Naive thymus-derived CD8-positive, alpha-beta T cell (primary cell): ENCODE results near the gene GALNT18. TPM values are rescaled to one million over a fixed set of nuclear protein-coding genes. Genes with fewer than 3 reads are reported as not detected.
A peak's percentile ranks its signal among the peaks of the same experiment; 100 is the strongest.

Source experiments
- ATAC-seq, 2 donors: fragments of 150-1000 bp; cut with Tn5 transposase in 1 of 2; sonication (Bioruptor Pico), chemical (Tn5 transposase) in 1 of 2; 1 replicate in 1 of 2; 2 replicates in 1 of 2; pipeline ENCODE4 v1.10.0; 2021; ENCODE audit warnings: mild to moderate bottlenecking in 2 of 2, moderate library complexity in 2 of 2
- POLR2A ChIA-PET: fragments of 350-600 bp; sonication (Branson Sonifier 250); formaldehyde crosslinking; loops from one replicate; lab custom pipeline; 2021; ENCODE audit warnings: antibody characterized with exemption; lab: Charles Lee
- DNase-seq, 10 donors: peaks; one replicate each; pipeline versions ENCODE4 v3.0.0 to v3.0.0-alpha.2; 2020 to 2022
- H3K27ac Mint-ChIP-seq, 10 donors: one replicate each; pipeline ENCODE4 v1.8.0; 2020 to 2022; ENCODE audit warnings: mild to moderate bottlenecking in 10 of 10, mixed read lengths in 10 of 10, moderate library complexity in 4 of 10, inconsistent platforms in 1 of 10
- H3K27me3 Mint-ChIP-seq, 5 donors: one replicate each; pipeline ENCODE4 v1.8.0; 2021 to 2022; ENCODE audit warnings: mixed read lengths in 5 of 5
- H3K36me3 Mint-ChIP-seq, 3 donors: one replicate each; pipeline ENCODE4 v1.8.0; 2020 to 2022; ENCODE audit warnings: mixed read lengths in 3 of 3, mild to moderate bottlenecking in 2 of 3, inconsistent platforms in 1 of 3
- H3K4me1 Mint-ChIP-seq, 4 donors: one replicate each; pipeline ENCODE4 v1.8.0; 2021 to 2022; ENCODE audit warnings: mixed read lengths in 4 of 4
- H3K4me3 Mint-ChIP-seq, 10 donors: one replicate each; pipeline ENCODE4 v1.8.0; 2020 to 2022; ENCODE audit warnings: mild to moderate bottlenecking in 10 of 10, mixed read lengths in 10 of 10, moderate library complexity in 6 of 10, inconsistent platforms in 1 of 10
- H3K9me3 Mint-ChIP-seq, 9 donors: one replicate each; pipeline ENCODE4 v1.8.0; 2020 to 2022; ENCODE audit warnings: mixed read lengths in 9 of 9, mild to moderate bottlenecking in 3 of 9, inconsistent platforms in 1 of 9, moderate library complexity in 1 of 9
- polyA plus RNA-seq, 3 donors: library from polyadenylated mRNA; unstranded; fragments of 300-500 nt; fragmentation: Illumina TruSeq; gene quantifications; one replicate each; pipeline ENCODE4 v1.2.3, GENCODE V29; 2021
- total RNA-seq, 8 experiments: library from RNA in 2 of 8; stranded (reverse) in 2 of 8; gene quantifications; one replicate each; pipeline ENCODE4 v1.2.3 and lab custom pipeline; 2021 to 2026

The GALNT18 gene
- total and polyA plus RNA-seq, 5 experiments from 2014 or later = not detected

DNA sequence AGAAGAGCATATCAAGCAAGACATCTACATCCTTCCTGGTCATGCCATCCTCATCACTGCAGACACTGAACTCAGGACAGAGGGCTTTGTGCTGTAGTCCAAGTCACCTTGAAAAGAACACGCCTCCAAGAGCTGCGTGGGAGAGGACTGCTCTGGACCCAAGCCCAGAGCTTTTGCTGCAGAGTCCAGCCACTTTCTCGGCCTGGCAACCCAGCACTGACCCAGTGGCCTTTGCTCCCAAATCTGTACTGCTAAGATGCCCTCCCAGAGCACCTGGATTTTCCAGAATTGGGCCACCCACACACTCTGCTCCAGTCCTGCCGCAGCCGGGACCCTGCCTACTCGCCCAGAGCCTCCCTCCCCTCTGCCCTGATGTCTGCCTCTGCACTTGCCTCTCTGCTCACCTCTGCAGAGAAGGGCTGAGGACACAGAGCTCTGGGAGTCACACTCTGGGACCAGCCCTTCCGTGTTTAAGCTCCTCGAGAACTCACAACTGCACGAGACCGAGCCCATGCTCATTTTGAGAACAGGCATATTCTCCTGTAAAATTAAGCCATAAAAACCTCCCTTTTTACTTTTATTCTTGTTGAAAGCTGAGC, 185.0 kb downstream of the GALNT18 start:
- Mint-ChIP-seq H3K4me3 (no peak overlapping the region), H3K36me3 (no peaks in the 10 kb centered on the region), H3K27ac (no peak overlapping the region), H3K27me3 (peaks cover 3 to 18% (median 4%) of the 10 kb centered on the region in 5 donors), H3K4me1 (no peaks in the 10 kb centered on the region), H3K9me3 (no peaks in the 10 kb centered on the region)
- POLR2A ChIA-PET = no interaction called here
- DNase-seq (no peak), ATAC-seq (no peak)

- POLR2A ChIA-PET = no interaction called here
- Mint-ChIP-seq H3K4me1 (peaks cover 0 to 1% (median 0%) of the 10 kb centered on the region in 4 donors), H3K27me3 (peaks cover 3 to 18% (median 7%) of the 10 kb centered on the region in 5 donors), H3K9me3 (no peaks in the 10 kb centered on the region), H3K27ac (no peak overlapping the region), H3K4me3 (no peak overlapping the region), H3K36me3 (no peaks in the 10 kb centered on the region)
- ATAC-seq (no peak), DNase-seq (no peak)
These were observed 186.2 kb downstream of the GALNT18 start for GRCh38 chr11:11435635-11436034.

DNA sequence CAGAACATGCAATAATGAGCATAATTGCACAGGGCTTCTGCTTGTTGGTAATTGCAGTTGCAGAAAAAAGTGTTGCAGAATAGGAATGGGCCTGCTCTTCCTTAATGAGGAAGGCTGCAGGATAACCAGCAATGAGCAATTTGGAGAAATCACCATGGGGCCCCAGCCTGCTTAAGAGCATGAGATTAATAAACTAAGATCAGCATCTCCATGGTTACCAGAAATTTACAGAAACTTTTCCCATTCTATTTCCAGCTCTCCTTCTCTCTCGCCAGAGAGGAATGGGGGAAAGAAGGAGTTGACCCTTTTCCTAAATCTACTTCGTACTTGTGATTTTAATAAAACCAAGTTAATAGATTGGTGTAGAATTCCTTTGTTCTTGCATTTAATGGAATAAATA, 187.8 kb downstream of the GALNT18 start:
- Mint-ChIP-seq H3K27me3 (peaks cover 3 to 18% (median 11%) of the 10 kb centered on the region in 5 donors), H3K36me3 (no peaks in the 10 kb centered on the region), H3K4me1 (peaks cover 0 to 1% (median 0%) of the 10 kb centered on the region in 4 donors), H3K4me3 (no peak overlapping the region), H3K27ac (no peak overlapping the region), H3K9me3 (no peaks in the 10 kb centered on the region)
- DNase-seq = no peak
- ATAC-seq = no peak
- POLR2A ChIA-PET = no interaction called here

GRCh38 chr11:11432621-11433319, 189.0 kb downstream of the GALNT18 start:
- DNase-seq = no peak
- no peak overlapping the region for H3K27ac Mint-ChIP-seq
- H3K9me3 Mint-ChIP-seq = no peaks in the 10 kb centered on the region
- no peaks in the 10 kb centered on the region for H3K36me3 Mint-ChIP-seq
- no peak overlapping the region for H3K4me3 Mint-ChIP-seq
- peaks cover 1 to 18% (median 10%) of the 10 kb centered on the region in 5 donors for H3K27me3 Mint-ChIP-seq
- ATAC-seq = no peak
- POLR2A ChIA-PET = no interaction called here
- peaks cover 0 to 1% (median 0%) of the 10 kb centered on the region in 4 donors for H3K4me1 Mint-ChIP-seq

DNA sequence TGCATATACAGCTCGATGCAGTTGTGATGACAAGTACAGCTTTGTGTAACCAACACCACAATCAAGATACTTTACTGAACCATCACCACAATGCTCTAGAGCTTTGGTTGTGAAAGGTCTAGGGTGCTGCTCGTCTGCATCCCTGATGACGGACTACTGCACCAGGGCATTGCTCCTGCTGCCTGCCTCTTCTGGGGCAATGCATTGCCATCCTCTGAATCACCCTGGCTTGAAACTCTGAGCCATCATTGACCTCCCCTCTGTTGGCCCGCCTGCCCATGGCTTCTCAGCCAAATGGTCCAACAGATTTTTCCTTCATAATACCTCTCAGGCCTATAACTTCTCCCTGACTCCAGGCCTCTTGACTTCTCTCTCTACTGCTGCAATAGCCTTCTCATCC, 191.4 kb downstream of the GALNT18 start:
- Mint-ChIP-seq H3K27ac (no peak overlapping the region), H3K9me3 (no peaks in the 10 kb centered on the region), H3K4me3 (no peak overlapping the region), H3K27me3 (peaks cover 0 to 11% (median 2%) of the 10 kb centered on the region in 5 donors), H3K36me3 (no peaks in the 10 kb centered on the region), H3K4me1 (peaks cover 0 to 1% (median 0%) of the 10 kb centered on the region in 4 donors)
- no peak for DNase-seq
- POLR2A ChIA-PET = no interaction called here
- no peak for ATAC-seq

- Mint-ChIP-seq H3K27ac (no peak overlapping the region), H3K4me3 (no peak overlapping the region), H3K36me3 (no peaks in the 10 kb centered on the region), H3K27me3 (peaks cover 0 to 16% (median 0%) of the 10 kb centered on the region in 5 donors), H3K9me3 (no peaks in the 10 kb centered on the region), H3K4me1 (peaks cover 0 to 1% (median 0%) of the 10 kb centered on the region in 4 donors)
- no peak for ATAC-seq
- POLR2A ChIA-PET = no interaction called here
- no peak for DNase-seq
These were observed 193.1 kb downstream of the GALNT18 start for GRCh38 chr11:11428714-11429113.

GRCh38 chr11:11427542-11427941, 194.3 kb downstream of the GALNT18 start:
- no peak overlapping the region for H3K4me3 Mint-ChIP-seq
- H3K4me1 Mint-ChIP-seq = peaks cover 0 to 1% (median 0%) of the 10 kb centered on the region in 4 donors
- DNase-seq (no peak), ATAC-seq (no peak)
- no peaks in the 10 kb centered on the region for H3K9me3 Mint-ChIP-seq
- no peak overlapping the region for H3K27ac Mint-ChIP-seq
- POLR2A ChIA-PET = no interaction called here
- peaks cover 0 to 16% (median 0%) of the 10 kb centered on the region in 5 donors for H3K27me3 Mint-ChIP-seq
- H3K36me3 Mint-ChIP-seq = no peaks in the 10 kb centered on the region

DNA sequence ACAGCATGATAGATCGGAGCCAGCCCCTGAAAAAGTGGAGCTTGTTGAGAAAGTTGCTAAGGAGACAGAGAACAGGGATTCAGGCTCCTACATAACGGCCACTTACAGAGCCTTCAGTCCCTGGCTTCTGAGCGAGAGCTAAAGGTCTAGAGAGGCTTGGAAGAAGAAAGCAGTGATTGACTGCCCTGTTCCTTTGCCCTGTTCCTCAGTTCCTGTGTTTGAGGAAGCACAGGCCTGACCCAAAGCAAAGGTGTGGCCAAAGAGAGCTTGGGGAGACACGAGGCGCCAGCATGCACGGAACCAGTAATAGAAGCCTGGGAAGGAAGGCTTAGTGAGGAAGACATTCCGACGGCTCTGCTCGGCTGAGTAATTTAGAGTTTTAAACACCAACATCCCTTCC, 194.7 kb downstream of the GALNT18 start:
- Mint-ChIP-seq H3K9me3 (no peaks in the 10 kb centered on the region), H3K27ac (no peak overlapping the region), H3K27me3 (peaks cover 0 to 16% (median 0%) of the 10 kb centered on the region in 5 donors), H3K4me3 (no peak overlapping the region), H3K36me3 (no peaks in the 10 kb centered on the region), H3K4me1 (peaks cover 0 to 1% (median 0%) of the 10 kb centered on the region in 4 donors)
- DNase-seq = no peak
- ATAC-seq = no peak
- POLR2A ChIA-PET = no interaction called here

DNA sequence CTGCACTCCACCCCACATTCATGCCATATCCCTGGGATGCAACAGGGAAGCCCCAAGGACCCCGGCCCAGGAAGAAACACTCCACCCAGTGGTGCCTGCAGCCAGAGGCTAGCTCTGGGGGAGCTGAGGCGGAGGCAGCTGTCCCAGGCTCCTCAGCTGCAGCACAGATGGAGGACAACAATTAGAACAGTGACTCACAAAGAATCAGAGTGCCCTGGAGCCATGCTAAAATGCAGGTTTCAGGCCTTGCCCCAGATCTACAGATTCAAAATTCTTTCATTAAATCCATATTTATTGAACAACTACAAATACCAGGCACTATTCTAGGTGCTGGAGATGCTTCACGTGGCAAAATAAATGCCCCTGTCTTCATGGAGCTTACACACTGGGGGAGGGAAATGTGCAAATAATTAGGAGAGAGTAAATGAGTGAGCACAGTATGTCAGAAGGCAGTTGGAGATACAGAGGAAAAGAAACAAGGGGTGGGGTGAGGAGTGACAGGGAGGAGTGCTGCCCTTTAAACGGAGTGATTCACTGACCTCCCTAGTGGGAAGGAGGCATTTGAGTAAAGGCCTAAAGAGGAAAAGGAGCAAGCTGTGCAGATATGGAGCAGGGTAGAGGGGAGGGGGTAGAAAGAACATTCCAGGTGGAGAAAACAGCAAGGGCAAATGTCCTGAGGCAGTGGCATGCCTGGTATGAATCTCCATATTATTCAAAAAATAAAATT, 195.4 kb downstream of the GALNT18 start:
- H3K36me3 Mint-ChIP-seq = no peaks in the 10 kb centered on the region
- POLR2A ChIA-PET = no interaction called here

GRCh38 chr11:11425806-11426205, 196.0 kb downstream of the GALNT18 start:
- H3K27me3 Mint-ChIP-seq = peaks cover 0 to 16% (median 1%) of the 10 kb centered on the region in 5 donors
- H3K27ac Mint-ChIP-seq = peak overlapping the region in 1 of 10 donors; percentile 29
- POLR2A ChIA-PET = no interaction called here
- DNase-seq (no peak), ATAC-seq (no peak)
- no peaks in the 10 kb centered on the region for H3K9me3 Mint-ChIP-seq
- no peaks in the 10 kb centered on the region for H3K36me3 Mint-ChIP-seq
- peaks cover 0 to 1% (median 0%) of the 10 kb centered on the region in 4 donors for H3K4me1 Mint-ChIP-seq
- H3K4me3 Mint-ChIP-seq = no peak overlapping the region

More for the DNA sequence above, 195.4 kb downstream of the GALNT18 start:
- no peak for DNase-seq
- no peak overlapping the region for H3K4me3 Mint-ChIP-seq
- H3K27me3 Mint-ChIP-seq = peaks cover 0 to 16% (median 0%) of the 10 kb centered on the region in 5 donors
- no peak for ATAC-seq
- H3K27ac Mint-ChIP-seq = peak overlapping the region in 1 of 10 donors; percentile 13
- peaks cover 0 to 1% (median 0%) of the 10 kb centered on the region in 4 donors for H3K4me1 Mint-ChIP-seq
- H3K9me3 Mint-ChIP-seq = no peaks in the 10 kb centered on the region

DNA sequence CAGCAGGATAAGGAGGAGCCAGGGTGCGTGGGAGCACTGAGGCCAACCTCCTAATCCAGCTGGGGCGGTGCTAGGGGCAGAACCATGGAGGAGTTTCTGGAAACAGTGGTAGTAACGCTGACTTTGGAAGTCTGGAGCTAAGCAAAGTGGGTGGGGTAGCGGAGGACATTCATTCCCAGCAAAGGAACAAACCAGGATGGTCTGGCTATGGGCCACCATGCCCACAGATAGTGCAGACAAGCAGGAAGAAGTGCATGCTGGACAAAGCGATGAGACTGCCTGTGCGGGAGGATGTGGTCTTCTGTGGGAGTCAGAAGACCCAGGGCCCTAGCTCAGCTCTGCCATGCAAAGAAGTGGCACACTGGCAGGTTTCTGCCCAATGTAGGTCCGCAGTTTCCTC, 197.1 kb downstream of the GALNT18 start:
- POLR2A ChIA-PET = no interaction called here
- ATAC-seq (no peak), DNase-seq (no peak)
- no peak overlapping the region for H3K4me3 Mint-ChIP-seq
- H3K27me3 Mint-ChIP-seq = peaks cover 0 to 12% (median 2%) of the 10 kb centered on the region in 5 donors
- no peak overlapping the region for H3K27ac Mint-ChIP-seq
- H3K36me3 Mint-ChIP-seq = no peaks in the 10 kb centered on the region
- H3K9me3 Mint-ChIP-seq = no peaks in the 10 kb centered on the region
- H3K4me1 Mint-ChIP-seq = no peaks in the 10 kb centered on the region

DNA sequence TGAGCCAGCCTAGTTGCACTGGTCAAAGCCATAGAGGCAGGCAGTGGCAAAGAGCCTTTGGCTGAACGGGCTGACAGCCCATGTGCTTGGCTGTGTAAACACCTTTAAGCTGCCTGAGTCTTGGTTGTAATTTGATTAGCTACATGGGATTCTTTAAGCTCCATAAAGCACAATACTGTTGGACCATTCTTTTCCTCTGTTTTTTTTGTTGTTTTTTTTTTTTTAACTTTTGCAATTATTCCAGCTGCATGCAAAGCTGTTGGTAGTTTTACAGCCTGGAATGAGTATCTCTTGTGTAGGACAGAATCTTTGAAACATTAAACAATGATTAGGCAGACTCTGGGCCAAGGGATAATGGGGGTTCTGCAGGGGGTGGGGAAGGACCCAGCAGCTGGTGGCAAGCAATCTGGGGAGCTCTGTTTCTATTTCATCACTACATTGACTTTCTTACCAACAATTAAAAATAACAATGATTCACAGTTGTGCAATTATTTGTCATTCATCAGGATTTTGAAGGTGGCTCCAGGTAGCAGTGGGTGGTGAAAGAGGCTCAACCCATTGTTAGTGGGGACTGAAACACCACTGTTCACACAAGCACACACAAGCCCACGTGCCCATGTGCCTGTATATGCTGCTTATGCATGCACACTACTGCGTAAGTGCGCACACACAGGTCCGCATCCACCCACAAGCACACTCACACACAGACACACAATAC, 199.2 kb downstream of the GALNT18 start:
- DNase-seq (no peak), ATAC-seq (no peak)
- H3K9me3 Mint-ChIP-seq = no peaks in the 10 kb centered on the region
- H3K36me3 Mint-ChIP-seq = no peaks in the 10 kb centered on the region
- POLR2A ChIA-PET = no interaction called here
- no peak overlapping the region for H3K27ac Mint-ChIP-seq
- H3K27me3 Mint-ChIP-seq = peaks cover 0 to 8% (median 6%) of the 10 kb centered on the region in 5 donors
- no peak overlapping the region for H3K4me3 Mint-ChIP-seq
- no peaks in the 10 kb centered on the region for H3K4me1 Mint-ChIP-seq
